Ishikawa (cell line): ENCODE measurements around the gene TNS3.

Experiments used
- CEBPB ChIP-seq: IDR thresholded peaks from 2 replicates; pipeline ENCODE4 v1.6.1; 2012
- CREB1 ChIP-seq: IDR thresholded peaks from 2 replicates; pipeline ENCODE4 v1.6.1; 2012; ENCODE audit warnings: low read depth
- EGR1 ChIP-seq: IDR thresholded peaks from 2 replicates; pipeline ENCODE4 v1.6.1; 2012
- EP300 ChIP-seq: IDR thresholded peaks from 2 replicates; pipeline ENCODE4 v1.6.1; 2012; ENCODE audit warnings: borderline replicate concordance
- FOXM1 ChIP-seq: IDR thresholded peaks from 2 replicates; pipeline ENCODE4 v1.6.1; 2012; ENCODE audit warnings: low read depth, borderline replicate concordance
- MAX ChIP-seq: IDR thresholded peaks from 2 replicates; pipeline ENCODE4 v1.6.1; 2012
- NFIC ChIP-seq: IDR thresholded peaks from 2 replicates; pipeline ENCODE4 v1.6.1; 2012
- RAD21 ChIP-seq: IDR thresholded peaks from 2 replicates; pipeline ENCODE4 v1.6.1; 2012; ENCODE audit warnings: low read depth
- TAF1 ChIP-seq: IDR thresholded peaks from 2 replicates; pipeline ENCODE4 v1.6.1; 2012; ENCODE audit warnings: low read depth, mild to moderate bottlenecking
- TCF12 ChIP-seq: IDR thresholded peaks from 2 replicates; pipeline ENCODE4 v1.6.1; 2012; ENCODE audit warnings: low read depth
- TEAD4 ChIP-seq: IDR thresholded peaks from 2 replicates; pipeline ENCODE4 v1.6.1; 2012
- YY1 ChIP-seq: IDR thresholded peaks from 2 replicates; pipeline ENCODE4 v1.6.1; 2012; ENCODE audit warnings: low read depth
- ZBTB7A ChIP-seq: IDR thresholded peaks from 2 replicates; pipeline ENCODE4 v1.6.1; 2012; ENCODE audit warnings: low read depth
- TF ChIP-seq, protein P1 (sequence below): IDR thresholded peaks from 2 replicates; pipeline ENCODE4 v1.6.1; 2012; ENCODE audit warnings: low read depth, mild to moderate bottlenecking
- TF ChIP-seq, protein P2 (sequence below): IDR thresholded peaks from 2 replicates; pipeline ENCODE4 v1.6.1; 2012

TNS3 gene

GRCh38 chr7:47252675-47253074 lies 329.2 kb downstream of the TNS3 start:
- TF ChIP-seq, protein P1, sequence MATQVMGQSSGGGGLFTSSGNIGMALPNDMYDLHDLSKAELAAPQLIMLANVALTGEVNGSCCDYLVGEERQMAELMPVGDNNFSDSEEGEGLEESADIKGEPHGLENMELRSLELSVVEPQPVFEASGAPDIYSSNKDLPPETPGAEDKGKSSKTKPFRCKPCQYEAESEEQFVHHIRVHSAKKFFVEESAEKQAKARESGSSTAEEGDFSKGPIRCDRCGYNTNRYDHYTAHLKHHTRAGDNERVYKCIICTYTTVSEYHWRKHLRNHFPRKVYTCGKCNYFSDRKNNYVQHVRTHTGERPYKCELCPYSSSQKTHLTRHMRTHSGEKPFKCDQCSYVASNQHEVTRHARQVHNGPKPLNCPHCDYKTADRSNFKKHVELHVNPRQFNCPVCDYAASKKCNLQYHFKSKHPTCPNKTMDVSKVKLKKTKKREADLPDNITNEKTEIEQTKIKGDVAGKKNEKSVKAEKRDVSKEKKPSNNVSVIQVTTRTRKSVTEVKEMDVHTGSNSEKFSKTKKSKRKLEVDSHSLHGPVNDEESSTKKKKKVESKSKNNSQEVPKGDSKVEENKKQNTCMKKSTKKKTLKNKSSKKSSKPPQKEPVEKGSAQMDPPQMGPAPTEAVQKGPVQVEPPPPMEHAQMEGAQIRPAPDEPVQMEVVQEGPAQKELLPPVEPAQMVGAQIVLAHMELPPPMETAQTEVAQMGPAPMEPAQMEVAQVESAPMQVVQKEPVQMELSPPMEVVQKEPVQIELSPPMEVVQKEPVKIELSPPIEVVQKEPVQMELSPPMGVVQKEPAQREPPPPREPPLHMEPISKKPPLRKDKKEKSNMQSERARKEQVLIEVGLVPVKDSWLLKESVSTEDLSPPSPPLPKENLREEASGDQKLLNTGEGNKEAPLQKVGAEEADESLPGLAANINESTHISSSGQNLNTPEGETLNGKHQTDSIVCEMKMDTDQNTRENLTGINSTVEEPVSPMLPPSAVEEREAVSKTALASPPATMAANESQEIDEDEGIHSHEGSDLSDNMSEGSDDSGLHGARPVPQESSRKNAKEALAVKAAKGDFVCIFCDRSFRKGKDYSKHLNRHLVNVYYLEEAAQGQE: no peak
- no peak for TF ChIP-seq CREB1
- no peak for TF ChIP-seq EGR1
- TF ChIP-seq YY1: no peak
- TF ChIP-seq MAX: no peak
- no peak for TF ChIP-seq TCF12
- no peak for TF ChIP-seq NFIC
- TF ChIP-seq, protein P2, sequence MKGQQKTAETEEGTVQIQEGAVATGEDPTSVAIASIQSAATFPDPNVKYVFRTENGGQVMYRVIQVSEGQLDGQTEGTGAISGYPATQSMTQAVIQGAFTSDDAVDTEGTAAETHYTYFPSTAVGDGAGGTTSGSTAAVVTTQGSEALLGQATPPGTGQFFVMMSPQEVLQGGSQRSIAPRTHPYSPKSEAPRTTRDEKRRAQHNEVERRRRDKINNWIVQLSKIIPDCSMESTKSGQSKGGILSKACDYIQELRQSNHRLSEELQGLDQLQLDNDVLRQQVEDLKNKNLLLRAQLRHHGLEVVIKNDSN: no peak
- no peak for TF ChIP-seq ZBTB7A
- TF ChIP-seq RAD21: no peak
- TF ChIP-seq CEBPB: no peak
- TF ChIP-seq EP300: no peak
- TF ChIP-seq TEAD4: no peak
- no peak for TF ChIP-seq FOXM1
- TF ChIP-seq TAF1: no peak

- no peak for TF ChIP-seq TCF12
- no peak for TF ChIP-seq NFIC
- TF ChIP-seq FOXM1: no peak
- TF ChIP-seq, protein P1: no peak
- no peak for TF ChIP-seq YY1
- no peak for TF ChIP-seq EGR1
Observed at GRCh38 chr7:47249361-47249760, 332.6 kb downstream of the TNS3 start.

GRCh38 chr7:47248797-47249196 lies 333.1 kb downstream of the TNS3 start:
- TF ChIP-seq, protein P1: no peak
- TF ChIP-seq EGR1 (no peak), CEBPB (no peak), YY1 (no peak), EP300 (no peak), FOXM1 (no peak), TAF1 (no peak), CREB1 (no peak), TEAD4 (no peak), TCF12 (no peak), RAD21 (no peak), MAX (no peak)
- TF ChIP-seq, protein P2: no peak

DNA sequence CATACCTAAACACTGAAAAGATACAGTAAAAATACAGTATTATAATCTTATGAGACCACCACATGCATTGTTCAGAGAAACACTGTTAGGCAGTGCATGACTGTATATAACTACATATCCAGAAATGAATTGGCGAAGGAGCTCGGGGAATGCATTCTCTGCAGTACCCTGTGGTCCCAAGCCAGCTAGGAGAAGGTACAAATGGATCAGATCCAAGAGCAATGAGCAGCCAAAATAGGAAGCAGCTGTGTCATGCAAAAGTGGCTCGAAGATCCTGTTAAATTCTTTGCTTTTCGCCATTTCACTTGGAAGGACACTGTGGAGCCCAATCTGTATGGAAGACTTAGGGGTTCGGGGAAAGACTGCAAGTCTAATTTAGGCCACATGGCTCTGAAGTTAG lies 334.8 kb downstream of the TNS3 start:
- TF ChIP-seq FOXM1: no peak
- no peak for TF ChIP-seq NFIC
- no peak for TF ChIP-seq MAX
- TF ChIP-seq RAD21: no peak
- TF ChIP-seq YY1: no peak
- TF ChIP-seq TEAD4: no peak
- TF ChIP-seq, protein P1: no peak
- TF ChIP-seq TCF12: no peak
- TF ChIP-seq EGR1: no peak
- TF ChIP-seq, protein P2: no peak
- no peak for TF ChIP-seq ZBTB7A
- no peak for TF ChIP-seq CREB1
- no peak for TF ChIP-seq EP300
- no peak for TF ChIP-seq TAF1
- no peak for TF ChIP-seq CEBPB
